HCT116 (cell line): ENCODE measurements around the gene MROH7. TPM values are rescaled to one million over a fixed set of nuclear protein-coding genes. Genes with fewer than 3 reads are reported as not detected.

Source experiments
- ATAC-seq: fragments of 200-7000 bp; cut with Tn5 transposase; 2 replicates; pipeline ENCODE4 v1.9.1; 2020; ENCODE audit warnings: mild to moderate bottlenecking, moderate library complexity
- BruUV-seq: library from RNA; stranded (reverse); fragments of 400-500 nt; replicated peaks from 2 replicates; lab custom pipeline; 2021; lab: Mats Ljungman, UMichigan
- CTCF ChIA-PET: fragments of 300-600 bp; sonication (Branson Sonifier 250); formaldehyde crosslinking; loops from one replicate; lab custom pipeline; 2021; ENCODE audit warnings: antibody characterized with exemption; lab: Charles Lee
- POLR2A ChIA-PET: fragments of 300-600, 350-600 bp; sonication (Branson Sonifier 250); formaldehyde crosslinking; loops from one replicate; lab custom pipeline; 2021; ENCODE audit warnings: antibody characterized with exemption; lab: Charles Lee
- RAD21 ChIA-PET, 2 experiments: fragments of 300-600 bp; sonication (Branson Sonifier 250); formaldehyde crosslinking; loops; one replicate each; lab custom pipeline; 2023; ENCODE audit warnings: low total read pairs in 2 of 2; ENCODE audit not compliant: uncharacterized antibody in 2 of 2, unreplicated experiment in 2 of 2, low non-redundant PET in 1 of 2; lab: Charles Lee
- DNase-seq: peaks from one replicate; pipeline ENCODE4 v3.0.0-alpha.2; 2010; ENCODE audit warnings: low read depth, low spot score
- H2AFZ ChIP-seq: fragments of 200-600 bp; shearing (Covaris generic), sonication (generic); 2 replicates; pipeline ENCODE4 v1.6.1; 2017; ENCODE audit warnings: low read depth, mixed run types, mixed read lengths, antibody characterized with exemption, low read length; ENCODE audit not compliant: poor library complexity, severe bottlenecking
- H3K27ac ChIP-seq: 2 replicates; pipeline ENCODE4 v1.5.1; 2012; ENCODE audit warnings: low read depth, low read length
- H3K27me3 ChIP-seq: fragments of 200-600 bp; sonication (generic); 2 replicates; pipeline ENCODE4 v1.6.1; 2016; ENCODE audit warnings: mixed run types, low read length, mixed read lengths; ENCODE audit not compliant: insufficient read depth
- H3K36me3 ChIP-seq, 2 experiments: fragments of 200-500 bp in 1 of 2; fragments of 200-600 bp in 1 of 2; sonication (Bioruptor generic) in 1 of 2; sonication (generic) in 1 of 2; 2 replicates each; pipeline versions ENCODE4 v1.5.1 to v1.6.1; 2014 to 2016; ENCODE audit warnings: low read length in 2 of 2, inconsistent platforms in 1 of 2, mixed read lengths in 1 of 2, mixed run types in 1 of 2; ENCODE audit not compliant: insufficient read depth in 2 of 2, control insufficient read depth in 1 of 2
- H3K4me1 ChIP-seq, 2 experiments: fragments of 200-600 bp in 1 of 2; sonication (generic) in 1 of 2; 2 replicates each; pipeline versions ENCODE4 v1.5.1 to v1.6.1; 2012 to 2017; ENCODE audit warnings: low read length in 2 of 2, inconsistent platforms in 1 of 2, mild to moderate bottlenecking in 1 of 2, mixed read lengths in 1 of 2, mixed run types in 1 of 2, moderate library complexity in 1 of 2; ENCODE audit not compliant: insufficient read depth in 2 of 2, control insufficient read depth in 1 of 2
- H3K4me2 ChIP-seq: fragments of 200-600 bp; sonication (generic); 2 replicates; pipeline ENCODE4 v1.6.1; 2017; ENCODE audit warnings: mixed run types, low read length, mixed read lengths
- H3K4me3 ChIP-seq, 2 experiments: fragments of 200-600 bp in 1 of 2; sonication (generic) in 1 of 2; replicated peaks in 1 of 2; 2 replicates each; pipeline ENCODE4 v1.5.1; 2011 to 2016; ENCODE audit warnings: low read length in 2 of 2, control low read depth in 1 of 2, low read depth in 1 of 2, mild to moderate bottlenecking in 1 of 2, mixed read lengths in 1 of 2, mixed run types in 1 of 2
- H3K79me2 ChIP-seq: fragments of 200-600 bp; sonication (generic); 2 replicates; pipeline ENCODE4 v1.6.1; 2017; ENCODE audit warnings: mild to moderate bottlenecking, mixed run types, low read length, moderate library complexity, mixed read lengths; ENCODE audit not compliant: insufficient read depth
- H3K9ac ChIP-seq: fragments of 200-600 bp; sonication (generic); 2 replicates; pipeline ENCODE4 v1.6.1; 2016; ENCODE audit warnings: low read length, mixed read lengths
- H3K9me2 ChIP-seq: fragments of 200-600 bp; sonication (generic), shearing (Covaris generic); 2 replicates; pipeline ENCODE4 v1.6.1; 2017; ENCODE audit warnings: mixed run types, mild to moderate bottlenecking, moderate library complexity; ENCODE audit not compliant: insufficient read depth
- H3K9me3 ChIP-seq, 2 experiments: fragments of 200-500 bp in 1 of 2; fragments of 200-600 bp in 1 of 2; sonication (Bioruptor generic) in 1 of 2; sonication (generic) in 1 of 2; 2 replicates each; pipeline ENCODE4 v1.6.1; 2014 to 2017; ENCODE audit warnings: low read length in 2 of 2, mixed read lengths in 2 of 2, inconsistent platforms in 1 of 2, low read depth in 1 of 2, mild to moderate bottlenecking in 1 of 2, mixed run types in 1 of 2, moderate library complexity in 1 of 2; ENCODE audit not compliant: control insufficient read depth in 1 of 2, insufficient read depth in 1 of 2
- H4K20me1 ChIP-seq: fragments of 200-600 bp; sonication (generic), shearing (Covaris generic); 2 replicates; pipeline ENCODE4 v1.6.1; 2017; ENCODE audit warnings: mixed run types, mild to moderate bottlenecking, moderate library complexity; ENCODE audit not compliant: insufficient read depth
- CEBPB ChIP-seq: IDR thresholded peaks from 2 replicates; pipeline ENCODE4 v1.6.1; 2012; ENCODE audit warnings: low read depth
- ELF1 ChIP-seq: IDR thresholded peaks from 2 replicates; pipeline ENCODE4 v1.6.1; 2012; ENCODE audit warnings: low read depth, borderline replicate concordance
- EZH2phosphoT487 ChIP-seq: fragments of 200-600 bp; IDR thresholded peaks from 2 replicates; pipeline ENCODE4 v1.6.1; 2018; ENCODE audit warnings: antibody characterized with exemption, borderline replicate concordance
- FOSL1 ChIP-seq: IDR thresholded peaks from 2 replicates; pipeline ENCODE4 v1.6.1; 2012; ENCODE audit warnings: low read depth
- MAX ChIP-seq: IDR thresholded peaks from 2 replicates; pipeline ENCODE4 v1.6.1; 2012
- POLR2A ChIP-seq: IDR thresholded peaks from 2 replicates; pipeline ENCODE4 v1.7.0; 2011; ENCODE audit warnings: borderline replicate concordance; ENCODE audit not compliant: insufficient read depth, insufficient read length; ENCODE audit errors: extremely low read depth
- SIN3A ChIP-seq: IDR thresholded peaks from 2 replicates; pipeline ENCODE4 v1.6.1; 2012; ENCODE audit warnings: low read depth
- SP1 ChIP-seq: IDR thresholded peaks from 2 replicates; pipeline ENCODE4 v1.6.1; 2012; ENCODE audit warnings: low read depth
- SRF ChIP-seq: IDR thresholded peaks from 2 replicates; pipeline ENCODE4 v1.6.1; 2012; ENCODE audit warnings: low read depth
- TCF7L2 ChIP-seq: IDR thresholded peaks from 2 replicates; pipeline ENCODE4 v1.7.0; 2011; ENCODE audit warnings: borderline replicate concordance, inconsistent platforms; ENCODE audit not compliant: insufficient read depth, insufficient read length; ENCODE audit errors: extremely low read depth
- YY1 ChIP-seq: IDR thresholded peaks from 2 replicates; pipeline ENCODE4 v1.6.1; 2011; ENCODE audit warnings: low read length, low read depth, moderate library complexity, mild to moderate bottlenecking; ENCODE audit not compliant: insufficient replicate concordance; ENCODE audit errors: extremely low read depth
- ZBTB33 ChIP-seq: IDR thresholded peaks from 2 replicates; pipeline ENCODE4 v1.6.1; 2011; ENCODE audit warnings: mild to moderate bottlenecking, low read length, moderate library complexity; ENCODE audit not compliant: insufficient replicate concordance; ENCODE audit errors: extremely low read depth
- ZFX ChIP-seq: fragments of 450-650 bp; IDR thresholded peaks from 2 replicates; pipeline ENCODE4 v1.6.1; 2017
- intact Hi-C: fragments of 100-400 bp; cut with micrococcal nuclease; formaldehyde crosslinking; loops from 2 replicates; pipeline ENCODE4 v1.10.0; 2022
- total RNA-seq: library from RNA; stranded (reverse); gene quantifications from one replicate; pipeline ENCODE4 v1.2.1, GENCODE V29; 2021; ENCODE audit not compliant: unreplicated experiment
- TF ChIP-seq, protein P1 (sequence below): IDR thresholded peaks from 2 replicates; pipeline ENCODE4 v1.6.1; 2012; ENCODE audit warnings: low read depth
- TF ChIP-seq, protein P2 (sequence below), 3 experiments: fragments of 200-600 bp in 1 of 3; sonication (generic) in 1 of 3; IDR thresholded peaks in 2 of 3; conservative IDR thresholded peaks in 1 of 3; 2 replicates each; pipeline ENCODE4 v1.5.1; 2012 to 2017; ENCODE audit warnings: low read depth in 2 of 3, low read length in 2 of 3, antibody characterized with exemption in 1 of 3, borderline replicate concordance in 1 of 3, control low read depth in 1 of 3, mild to moderate bottlenecking in 1 of 3, mixed read lengths in 1 of 3, mixed run types in 1 of 3, moderate library complexity in 1 of 3; ENCODE audit not compliant: insufficient read depth in 1 of 3

Gene MROH7
- total RNA-seq, 1 experiment from 2014 or later: 1.1 TPM

GRCh38 chr1:54701066-54701465, 59.5 kb downstream of the MROH7 start:
- BruUV-seq: no TSS peak
- intact Hi-C loops: no loop called here

More at GRCh38 chr1:54701066-54701465, 59.5 kb downstream of the MROH7 start:
- no peak overlapping the region for H3K9ac ChIP-seq
- H3K4me3 ChIP-seq: no peak overlapping the region
- H3K4me1 ChIP-seq: no peaks in the 10 kb centered on the region
- DNase-seq (no peak), ATAC-seq (no peak)
- H3K79me2 ChIP-seq: no peaks in the 10 kb centered on the region
- TF ChIP-seq ZBTB33 (no peak), EZH2phosphoT487 (no peak), CEBPB (no peak), POLR2A (no peak), SP1 (no peak), FOSL1 (no peak), SRF (no peak), ELF1 (no peak), SIN3A (no peak), TCF7L2 (no peak), MAX (no peak), YY1 (no peak), ZFX (no peak)
- TF ChIP-seq, protein P1, sequence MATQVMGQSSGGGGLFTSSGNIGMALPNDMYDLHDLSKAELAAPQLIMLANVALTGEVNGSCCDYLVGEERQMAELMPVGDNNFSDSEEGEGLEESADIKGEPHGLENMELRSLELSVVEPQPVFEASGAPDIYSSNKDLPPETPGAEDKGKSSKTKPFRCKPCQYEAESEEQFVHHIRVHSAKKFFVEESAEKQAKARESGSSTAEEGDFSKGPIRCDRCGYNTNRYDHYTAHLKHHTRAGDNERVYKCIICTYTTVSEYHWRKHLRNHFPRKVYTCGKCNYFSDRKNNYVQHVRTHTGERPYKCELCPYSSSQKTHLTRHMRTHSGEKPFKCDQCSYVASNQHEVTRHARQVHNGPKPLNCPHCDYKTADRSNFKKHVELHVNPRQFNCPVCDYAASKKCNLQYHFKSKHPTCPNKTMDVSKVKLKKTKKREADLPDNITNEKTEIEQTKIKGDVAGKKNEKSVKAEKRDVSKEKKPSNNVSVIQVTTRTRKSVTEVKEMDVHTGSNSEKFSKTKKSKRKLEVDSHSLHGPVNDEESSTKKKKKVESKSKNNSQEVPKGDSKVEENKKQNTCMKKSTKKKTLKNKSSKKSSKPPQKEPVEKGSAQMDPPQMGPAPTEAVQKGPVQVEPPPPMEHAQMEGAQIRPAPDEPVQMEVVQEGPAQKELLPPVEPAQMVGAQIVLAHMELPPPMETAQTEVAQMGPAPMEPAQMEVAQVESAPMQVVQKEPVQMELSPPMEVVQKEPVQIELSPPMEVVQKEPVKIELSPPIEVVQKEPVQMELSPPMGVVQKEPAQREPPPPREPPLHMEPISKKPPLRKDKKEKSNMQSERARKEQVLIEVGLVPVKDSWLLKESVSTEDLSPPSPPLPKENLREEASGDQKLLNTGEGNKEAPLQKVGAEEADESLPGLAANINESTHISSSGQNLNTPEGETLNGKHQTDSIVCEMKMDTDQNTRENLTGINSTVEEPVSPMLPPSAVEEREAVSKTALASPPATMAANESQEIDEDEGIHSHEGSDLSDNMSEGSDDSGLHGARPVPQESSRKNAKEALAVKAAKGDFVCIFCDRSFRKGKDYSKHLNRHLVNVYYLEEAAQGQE: no peak
- TF ChIP-seq, protein P2, sequence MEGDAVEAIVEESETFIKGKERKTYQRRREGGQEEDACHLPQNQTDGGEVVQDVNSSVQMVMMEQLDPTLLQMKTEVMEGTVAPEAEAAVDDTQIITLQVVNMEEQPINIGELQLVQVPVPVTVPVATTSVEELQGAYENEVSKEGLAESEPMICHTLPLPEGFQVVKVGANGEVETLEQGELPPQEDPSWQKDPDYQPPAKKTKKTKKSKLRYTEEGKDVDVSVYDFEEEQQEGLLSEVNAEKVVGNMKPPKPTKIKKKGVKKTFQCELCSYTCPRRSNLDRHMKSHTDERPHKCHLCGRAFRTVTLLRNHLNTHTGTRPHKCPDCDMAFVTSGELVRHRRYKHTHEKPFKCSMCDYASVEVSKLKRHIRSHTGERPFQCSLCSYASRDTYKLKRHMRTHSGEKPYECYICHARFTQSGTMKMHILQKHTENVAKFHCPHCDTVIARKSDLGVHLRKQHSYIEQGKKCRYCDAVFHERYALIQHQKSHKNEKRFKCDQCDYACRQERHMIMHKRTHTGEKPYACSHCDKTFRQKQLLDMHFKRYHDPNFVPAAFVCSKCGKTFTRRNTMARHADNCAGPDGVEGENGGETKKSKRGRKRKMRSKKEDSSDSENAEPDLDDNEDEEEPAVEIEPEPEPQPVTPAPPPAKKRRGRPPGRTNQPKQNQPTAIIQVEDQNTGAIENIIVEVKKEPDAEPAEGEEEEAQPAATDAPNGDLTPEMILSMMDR (IDR thresholded peaks at IDR 0.05 in 2 of 3, conservative IDR thresholded peaks at IDR 0.05 in 1 of 3; ENCODE audit: borderline replicate concordance in 1 of 3, insufficient read depth in 1 of 3, low read depth in 2 of 3, low read length in 2 of 3): no peak
- no peaks in the 10 kb centered on the region for H4K20me1 ChIP-seq
- peaks cover 5% of the 10 kb centered on the region; the same call in 1 of the 2 replicates for H3K27me3 ChIP-seq
- no peak overlapping the region for H2AFZ ChIP-seq
- no peaks in the 10 kb centered on the region for H3K9me3 ChIP-seq
- no peak overlapping the region for H3K4me2 ChIP-seq
- H3K27ac ChIP-seq: no peak overlapping the region
- ChIA-PET POLR2A (no interaction called here), CTCF (no interaction called here), RAD21 (no interaction called here)
- H3K9me2 ChIP-seq: no peaks in the 10 kb centered on the region
- H3K36me3 ChIP-seq: no peaks in the 10 kb centered on the region
